ENCODE data around the gene BASP1.

GRCh38 chr5:17305964-17306725, 88.7 kb downstream of the BASP1 start:
- no peak for TF ChIP-seq CTCF (IDR thresholded peaks at IDR 0.05)
- TF ChIP-seq EZH2 (IDR thresholded peaks at IDR 0.05): no peak
